Cardiac muscle cell (in vitro differentiated cells and primary cell): ENCODE results near the gene FAM204A. TPM values are rescaled to one million over a fixed set of nuclear protein-coding genes. Genes with fewer than 3 reads are reported as not detected.

ENCODE experiments used
- DNase-seq, 2 donors: peaks; one replicate each; pipeline versions ENCODE4 v3.0.0 to v3.0.0-alpha.2; 2010 to 2017; ENCODE audit warnings: low read depth in 1 of 2, low spot score in 1 of 2
- H3K27ac ChIP-seq: fragments of 200-600 bp; sonication (generic); 2 replicates; pipeline ENCODE4 v1.5.1; 2016
- H3K27me3 ChIP-seq: fragments of 200-600 bp; sonication (generic); 2 replicates; pipeline ENCODE4 v1.6.0; 2016; ENCODE audit warnings: control low read depth
- H3K36me3 ChIP-seq: fragments of 200-600 bp; sonication (generic); 2 replicates; pipeline ENCODE4 v1.5.1; 2016; ENCODE audit warnings: control low read depth
- H3K4me1 ChIP-seq: fragments of 200-600 bp; sonication (generic); 2 replicates; pipeline ENCODE4 v1.8.1; 2017; ENCODE audit warnings: low read depth, mild to moderate bottlenecking, mixed run types
- H3K4me3 ChIP-seq: fragments of 200-600 bp; sonication (generic); 2 replicates; pipeline ENCODE4 v1.5.1; 2016; ENCODE audit warnings: mild to moderate bottlenecking
- H3K9me3 ChIP-seq: fragments of 200-600 bp; sonication (generic); 2 replicates; pipeline ENCODE4 v1.5.1; 2017; ENCODE audit warnings: low read depth, mild to moderate bottlenecking, control low read depth
- polyA plus RNA-seq: library from polyadenylated mRNA; unstranded; fragments of >200 nt; fragmentation: Nextera tagmentation; extraction: Ambion mirVana; gene quantifications from 2 replicates; pipeline ENCODE4 v1.2.1, GENCODE V29; 2016
- total RNA-seq: library from RNA; depleted of rRNA; stranded (reverse); fragments of >200 nt; gene quantifications from 2 replicates; pipeline ENCODE4 v1.2.3, GENCODE V29; 2016
- TF ChIP-seq, protein P1 (sequence below): IDR thresholded peaks from 2 replicates; pipeline ENCODE4 v1.5.1; 2012; ENCODE audit warnings: low read depth, mild to moderate bottlenecking, low read length

The FAM204A gene
- total and polyA plus RNA-seq, 2 experiments from 2014 or later: 39.5 to 49.5 TPM

DNA sequence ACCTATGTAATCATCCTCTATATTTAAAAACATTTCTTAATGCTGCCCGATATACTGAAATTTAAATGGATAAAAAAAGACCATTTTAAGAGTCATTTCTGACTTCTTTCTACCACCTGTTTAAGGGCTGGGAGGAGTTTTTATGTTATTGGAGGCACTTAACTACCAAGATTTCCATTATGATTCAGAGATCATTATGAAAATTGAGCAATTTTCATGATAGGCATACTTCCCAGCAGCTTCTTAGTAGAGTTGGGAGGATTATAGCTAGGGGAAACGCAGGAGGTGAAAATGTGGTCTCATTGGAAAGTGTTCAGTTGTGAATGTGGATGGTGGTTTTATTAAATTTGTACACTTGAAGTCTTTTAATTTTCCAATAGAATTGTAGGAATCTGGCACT, 28.4 kb upstream of the FAM204A start:
- H3K27me3 ChIP-seq: peaks cover 14% of the 10 kb centered on the region
- H3K36me3 ChIP-seq: no peaks in the 10 kb centered on the region
- H3K4me3 ChIP-seq: no peak overlapping the region
- no peak overlapping the region for H3K27ac ChIP-seq
- TF ChIP-seq, protein P1, sequence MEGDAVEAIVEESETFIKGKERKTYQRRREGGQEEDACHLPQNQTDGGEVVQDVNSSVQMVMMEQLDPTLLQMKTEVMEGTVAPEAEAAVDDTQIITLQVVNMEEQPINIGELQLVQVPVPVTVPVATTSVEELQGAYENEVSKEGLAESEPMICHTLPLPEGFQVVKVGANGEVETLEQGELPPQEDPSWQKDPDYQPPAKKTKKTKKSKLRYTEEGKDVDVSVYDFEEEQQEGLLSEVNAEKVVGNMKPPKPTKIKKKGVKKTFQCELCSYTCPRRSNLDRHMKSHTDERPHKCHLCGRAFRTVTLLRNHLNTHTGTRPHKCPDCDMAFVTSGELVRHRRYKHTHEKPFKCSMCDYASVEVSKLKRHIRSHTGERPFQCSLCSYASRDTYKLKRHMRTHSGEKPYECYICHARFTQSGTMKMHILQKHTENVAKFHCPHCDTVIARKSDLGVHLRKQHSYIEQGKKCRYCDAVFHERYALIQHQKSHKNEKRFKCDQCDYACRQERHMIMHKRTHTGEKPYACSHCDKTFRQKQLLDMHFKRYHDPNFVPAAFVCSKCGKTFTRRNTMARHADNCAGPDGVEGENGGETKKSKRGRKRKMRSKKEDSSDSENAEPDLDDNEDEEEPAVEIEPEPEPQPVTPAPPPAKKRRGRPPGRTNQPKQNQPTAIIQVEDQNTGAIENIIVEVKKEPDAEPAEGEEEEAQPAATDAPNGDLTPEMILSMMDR: no peak
- H3K4me1 ChIP-seq: no peaks in the 10 kb centered on the region
- H3K9me3 ChIP-seq: no peaks in the 10 kb centered on the region
- no peak for DNase-seq

DNA sequence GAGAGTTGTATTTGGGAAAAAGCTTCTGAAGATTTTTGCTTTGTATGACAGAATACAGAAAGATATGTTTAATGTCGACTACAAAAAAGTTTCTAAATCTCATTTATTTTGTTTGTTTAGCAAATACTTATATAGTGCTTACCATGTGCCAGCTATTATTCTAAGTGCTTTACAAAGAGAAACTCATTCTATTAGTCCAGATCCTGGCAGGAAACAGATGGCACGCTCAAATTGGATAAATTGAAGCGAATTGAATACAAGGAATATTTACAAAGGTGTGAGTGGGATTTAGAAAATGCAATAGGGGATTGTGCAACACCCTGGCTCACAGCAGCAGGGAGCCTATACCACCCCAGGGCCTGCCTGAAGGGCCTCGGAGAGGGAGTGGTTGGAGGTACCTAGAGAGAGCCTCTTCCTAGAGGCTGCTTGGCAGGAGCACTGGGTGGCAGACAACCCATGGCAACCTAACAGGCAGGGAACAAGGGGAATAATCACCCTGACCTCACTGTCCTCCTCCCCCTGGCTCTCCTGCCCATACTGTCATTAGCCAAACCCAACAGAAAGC, 27.6 kb upstream of the FAM204A start:
- no peak overlapping the region for H3K4me3 ChIP-seq
- TF ChIP-seq, protein P1: no peak
- no peak for DNase-seq
- no peaks in the 10 kb centered on the region for H3K36me3 ChIP-seq
- peaks cover 14% of the 10 kb centered on the region for H3K27me3 ChIP-seq
- H3K27ac ChIP-seq: no peak overlapping the region
- no peaks in the 10 kb centered on the region for H3K4me1 ChIP-seq
- H3K9me3 ChIP-seq: no peaks in the 10 kb centered on the region

DNA sequence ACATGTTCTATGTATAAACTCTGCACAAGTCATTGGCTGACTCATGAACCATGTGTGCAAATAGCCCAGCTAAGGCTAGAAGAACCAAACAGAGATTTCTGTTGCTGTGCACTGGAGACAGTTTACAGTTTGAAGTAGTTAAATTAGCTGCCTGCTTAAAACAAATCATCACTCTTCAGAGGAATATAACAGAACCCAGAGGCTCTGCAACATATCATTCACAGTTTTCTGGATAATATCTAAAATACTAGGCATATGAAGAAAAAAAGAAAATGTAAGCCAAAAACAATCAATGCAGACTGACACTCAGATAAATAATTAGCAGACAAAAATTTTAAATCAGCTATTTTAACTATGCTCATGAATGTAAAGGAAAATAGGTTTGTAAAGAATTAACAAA, 23.6 kb upstream of the FAM204A start:
- TF ChIP-seq, protein P1: no peak
- DNase-seq: no peak
- Histone ChIP-seq H3K27ac (no peak overlapping the region), H3K9me3 (no peaks in the 10 kb centered on the region), H3K36me3 (no peaks in the 10 kb centered on the region), H3K4me1 (no peaks in the 10 kb centered on the region), H3K4me3 (no peak overlapping the region), H3K27me3 (peaks cover 7% of the 10 kb centered on the region)

DNA sequence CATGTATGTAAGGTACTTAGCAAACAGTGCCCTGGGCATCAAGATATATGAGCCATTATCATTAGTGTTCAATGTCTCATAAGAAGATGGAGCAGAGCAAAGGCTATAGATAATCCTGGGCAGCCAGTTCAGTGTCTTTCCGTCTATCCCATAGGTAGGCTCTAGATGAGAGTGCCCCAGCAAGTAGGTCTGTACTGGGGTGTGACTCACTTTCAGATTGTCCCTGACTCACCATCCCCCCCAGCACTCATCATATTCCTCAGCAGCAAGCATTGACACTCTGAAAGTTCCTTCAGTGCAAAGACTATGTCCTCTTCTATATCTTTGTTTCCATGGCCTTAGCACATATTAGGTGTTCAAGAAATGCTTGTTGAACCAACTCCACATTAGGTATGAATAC, 20.0 kb upstream of the FAM204A start:
- H3K27me3 ChIP-seq: peaks cover 32% of the 10 kb centered on the region
- no peak for DNase-seq
- no peaks in the 10 kb centered on the region for H3K36me3 ChIP-seq
- H3K9me3 ChIP-seq: no peaks in the 10 kb centered on the region
- TF ChIP-seq, protein P1: no peak
- no peaks in the 10 kb centered on the region for H3K4me1 ChIP-seq
- no peak overlapping the region for H3K27ac ChIP-seq
- no peak overlapping the region for H3K4me3 ChIP-seq

GRCh38 chr10:118358327-118358726, 16.2 kb upstream of the FAM204A start:
- Histone ChIP-seq H3K4me3 (no peak overlapping the region), H3K27ac (no peak overlapping the region), H3K27me3 (peaks cover 59% of the 10 kb centered on the region), H3K9me3 (no peaks in the 10 kb centered on the region), H3K4me1 (no peaks in the 10 kb centered on the region), H3K36me3 (no peaks in the 10 kb centered on the region)
- DNase-seq: no peak
- TF ChIP-seq, protein P1: no peak
